DMS 273 (cell line): ENCODE data around the gene AK1.
A peak's percentile ranks its signal among the peaks of the same experiment; 100 is the strongest.

ENCODE experiments used
- DNase-seq: peaks from one replicate; lab custom pipeline; 2025; ENCODE audit not compliant: unreplicated experiment; lab: John Stamatoyannopoulos, UW

The AK1 gene

GRCh38 chr9:127822108-127822507 is 55.4 kb downstream of the AK1 start:
- no peak for DNase-seq

- no peak for DNase-seq
Observed at GRCh38 chr9:127818574-127818973, 58.9 kb downstream of the AK1 start.

GRCh38 chr9:127817881-127818434 is 59.5 kb downstream of the AK1 start:
- DNase-seq, result peak; percentile 86

GRCh38 chr9:127816728-127817127 is 60.7 kb downstream of the AK1 start:
- no peak for DNase-seq
